Measurements from ENCODE around the gene DMD.

DMD gene

DNA sequence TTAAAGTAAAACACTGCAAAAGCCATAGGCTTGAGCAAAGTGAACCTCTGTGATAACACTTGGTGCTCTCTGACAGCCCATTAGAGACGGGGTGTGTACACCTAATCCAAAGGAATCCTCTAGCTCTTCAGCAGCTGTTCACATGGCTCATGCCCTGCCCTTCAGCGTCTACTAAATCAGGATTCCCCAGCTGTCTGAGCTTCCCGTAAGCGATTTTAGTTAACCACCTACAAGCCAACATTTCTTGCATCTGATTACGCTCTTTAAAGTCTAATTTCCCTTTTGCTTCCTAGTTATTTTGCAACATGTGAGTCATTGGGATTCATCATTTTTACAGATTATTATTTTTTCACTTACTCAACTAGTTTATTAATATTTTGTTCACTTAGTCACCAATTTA lies 6.5 kb downstream of the DMD start:
- H3K4me3 ChIP-seq (ENCODE audit: low read length): no peak overlapping the region
- TF ChIP-seq CTCF (IDR thresholded peaks at IDR 0.05; ENCODE audit: insufficient read depth, low read depth, low read length, missing control alignments): no peak
- peak; percentile 78 for DNase-seq (ENCODE audit: low read depth)

- no peak for TF ChIP-seq CTCF (IDR thresholded peaks at IDR 0.05; ENCODE audit: insufficient read depth, low read depth, low read length, missing control alignments)
- no peak for DNase-seq (ENCODE audit: low read depth)
Observed at GRCh38 chrX:33198561-33199279, 12.6 kb downstream of the DMD start.

DNA sequence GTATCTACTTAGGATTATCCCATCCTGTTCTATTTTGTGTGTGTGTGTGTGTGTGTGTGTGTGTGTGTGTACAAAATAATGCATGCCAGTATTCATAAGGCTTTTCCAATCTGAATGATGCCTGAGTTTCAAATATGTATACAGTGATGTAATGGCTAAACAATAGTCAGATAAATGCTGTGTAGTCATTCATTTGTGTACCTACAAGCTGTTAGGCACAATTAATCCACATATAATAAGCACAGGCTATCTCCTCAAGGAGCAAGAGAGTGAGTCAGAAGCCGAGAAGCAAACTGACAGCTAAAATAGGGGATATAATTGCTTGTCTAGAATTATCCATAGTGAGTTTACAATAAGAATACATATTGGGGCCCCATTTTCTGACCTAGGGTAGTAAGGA lies 15.7 kb downstream of the DMD start:
- H3K4me3 ChIP-seq (ENCODE audit: low read length): no peak overlapping the region
- peak; percentile 36 for DNase-seq (ENCODE audit: low read depth)
- TF ChIP-seq CTCF (IDR thresholded peaks at IDR 0.05; ENCODE audit: insufficient read depth, low read depth, low read length, missing control alignments): no peak

More at GRCh38 chrX:33198561-33199279, 12.6 kb downstream of the DMD start:
- H3K4me3 ChIP-seq (ENCODE audit: low read length): no peak overlapping the region

DNA sequence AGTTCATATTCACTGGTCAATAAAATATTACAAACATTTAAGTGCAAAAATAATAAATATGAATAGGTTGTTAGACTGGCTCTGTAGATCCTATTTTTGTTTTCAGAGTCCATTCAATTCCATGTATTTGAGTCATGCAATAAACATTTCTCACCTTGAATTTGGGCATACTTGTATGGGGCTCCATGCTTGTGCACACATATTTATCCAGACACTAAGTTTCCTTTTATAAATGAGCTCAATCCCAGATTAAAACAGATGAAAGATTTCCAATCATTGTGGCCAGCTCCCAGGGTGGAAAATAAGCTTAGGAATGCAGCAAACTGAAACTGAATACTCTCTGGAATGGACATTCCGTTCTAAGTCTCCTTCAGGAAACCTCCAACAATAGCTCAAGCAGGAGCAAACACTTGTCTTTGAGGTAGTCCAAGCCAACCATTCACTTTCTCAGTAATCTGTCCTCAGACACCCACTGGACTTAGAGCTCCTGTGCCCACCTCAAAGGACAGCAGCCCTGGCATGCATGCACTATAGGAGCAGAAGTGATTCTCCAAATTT lies 16.4 kb downstream of the DMD start:
- H3K4me3 ChIP-seq (ENCODE audit: low read length): no peak overlapping the region
- no peak for DNase-seq (ENCODE audit: low read depth)
- TF ChIP-seq CTCF (IDR thresholded peaks at IDR 0.05; ENCODE audit: insufficient read depth, low read depth, low read length, missing control alignments): no peak

- H3K4me3 ChIP-seq (ENCODE audit: low read length): no peak overlapping the region
- TF ChIP-seq CTCF (IDR thresholded peaks at IDR 0.05; ENCODE audit: insufficient read depth, low read depth, low read length, missing control alignments): no peak
Observed at GRCh38 chrX:33194289-33194688, 17.1 kb downstream of the DMD start.

DNA sequence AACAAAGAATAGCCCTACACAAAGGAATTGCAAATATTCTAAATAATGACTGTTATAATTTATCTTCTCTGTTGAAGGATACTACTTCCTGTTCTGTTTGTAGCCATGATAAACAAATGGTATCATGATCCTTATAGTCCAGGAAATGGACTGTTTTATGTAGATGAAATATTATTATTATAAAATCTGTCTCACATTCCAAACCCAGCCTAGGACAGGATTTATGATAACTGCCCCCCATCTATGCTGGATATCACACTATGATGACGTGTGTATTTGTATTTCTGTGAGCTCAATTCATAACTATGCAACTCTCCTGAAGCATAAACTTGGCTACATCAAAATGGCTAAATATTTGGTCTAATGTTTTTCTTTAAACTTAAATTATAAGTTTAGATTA lies 21.3 kb downstream of the DMD start:
- TF ChIP-seq CTCF (IDR thresholded peaks at IDR 0.05; ENCODE audit: insufficient read depth, low read depth, low read length, missing control alignments): no peak
- H3K4me3 ChIP-seq (ENCODE audit: low read length): no peak overlapping the region
- no peak for DNase-seq (ENCODE audit: low read depth)

More at GRCh38 chrX:33194289-33194688, 17.1 kb downstream of the DMD start:
- DNase-seq (ENCODE audit: low read depth): no peak

- no peak for TF ChIP-seq CTCF (IDR thresholded peaks at IDR 0.05; ENCODE audit: insufficient read depth, low read depth, low read length, missing control alignments)
- H3K4me3 ChIP-seq (ENCODE audit: low read length): no peak overlapping the region
- DNase-seq (ENCODE audit: low read depth): no peak
Observed at GRCh38 chrX:33188881-33189280, 22.5 kb downstream of the DMD start.
